Astrocyte of the spinal cord (primary cell): ENCODE measurements around the gene SLC19A1.

Experiments used
- DNase-seq: peaks from one replicate; pipeline ENCODE4 v3.0.0; 2011; ENCODE audit warnings: low read depth, low spot score
- H3K4me3 ChIP-seq: 2 replicates; pipeline ENCODE4 v1.5.1; 2011; ENCODE audit warnings: low read depth, mild to moderate bottlenecking, low read length, moderate library complexity
- CTCF ChIP-seq: IDR thresholded peaks from 2 replicates; pipeline ENCODE4 v1.5.1; 2012; ENCODE audit warnings: low read depth, mild to moderate bottlenecking, low read length, inconsistent platforms
- in situ Hi-C: cut with HindIII; loops from 2 replicates; pipeline ENCODE4 v1.10.0; 2017; ENCODE audit warnings: low sequenced_read_pairs

SLC19A1 gene

GRCh38 chr21:45484318-45484717 lies 57.9 kb downstream of the SLC19A1 start:
- no peak for TF ChIP-seq CTCF
- no peak for DNase-seq
- in situ Hi-C loops = no loop called here
- no peak overlapping the region for H3K4me3 ChIP-seq

- in situ Hi-C loops = no loop called here
- H3K4me3 ChIP-seq = no peak overlapping the region
Measured at GRCh38 chr21:45482899-45483821, 59.1 kb downstream of the SLC19A1 start.

GRCh38 chr21:45481977-45482898 lies 60.0 kb downstream of the SLC19A1 start:
- no peak overlapping the region for H3K4me3 ChIP-seq
- DNase-seq = no peak
- TF ChIP-seq CTCF = no peak
- in situ Hi-C loops = no loop called here

More at GRCh38 chr21:45482899-45483821, 59.1 kb downstream of the SLC19A1 start:
- DNase-seq = no peak
- TF ChIP-seq CTCF = no peak

GRCh38 chr21:45481566-45481965 lies 60.7 kb downstream of the SLC19A1 start:
- no peak for DNase-seq
- no peak overlapping the region for H3K4me3 ChIP-seq
- in situ Hi-C loops = no loop called here
- TF ChIP-seq CTCF = no peak

GRCh38 chr21:45480701-45481500 lies 61.3 kb downstream of the SLC19A1 start:
- no peak for DNase-seq
- TF ChIP-seq CTCF = no peak
- in situ Hi-C loops = no loop called here
- H3K4me3 ChIP-seq = no peak overlapping the region
